IMR-90 (cell line): ENCODE measurements around the gene CDH13. TPM values are rescaled to one million over a fixed set of nuclear protein-coding genes. Genes with fewer than 3 reads are reported as not detected.

Experiments
- ATAC-seq: fragments of 200-7000 bp; cut with Tn5 transposase; 2 replicates; pipeline ENCODE4 v1.9.1; 2020; ENCODE audit warnings: low read depth, mild to moderate bottlenecking, moderate library complexity
- BruUV-seq: library from RNA; stranded (reverse); fragments of 400-500 nt; replicated peaks from 2 replicates; lab custom pipeline; 2021; lab: Mats Ljungman, UMichigan
- CTCF ChIA-PET: fragments of 300-600 bp; formaldehyde crosslinking; extraction: SDS; loops from one replicate; lab custom pipeline; 2021; ENCODE audit warnings: antibody characterized with exemption; lab: Yijun Ruan, JAX
- POLR2A ChIA-PET: fragments of 300-600 bp; sonication (Branson Sonifier 250); formaldehyde crosslinking; loops from one replicate; lab custom pipeline; 2022; ENCODE audit warnings: antibody characterized with exemption; ENCODE audit not compliant: unreplicated experiment; lab: Charles Lee
- DNase-seq: peaks from one replicate; pipeline ENCODE4 v3.0.0; 2013
- H2AFZ ChIP-seq: replicated peaks from 2 replicates; pipeline ENCODE3; 2013; ENCODE audit warnings: low read length, mild to moderate bottlenecking; ENCODE audit not compliant: poor library complexity
- H2AK5ac ChIP-seq: 2 replicates; pipeline ENCODE4 v1.6.1; 2013; ENCODE audit warnings: low read depth, low read length, inconsistent platforms
- H2AK9ac ChIP-seq: replicated peaks from 2 replicates; pipeline ENCODE3; 2013; ENCODE audit warnings: mild to moderate bottlenecking, low read depth, low read length, moderate library complexity; ENCODE audit not compliant: poor library complexity
- H2BK120ac ChIP-seq: 2 replicates; pipeline ENCODE4 v1.6.1; 2013; ENCODE audit warnings: low read depth, low read length, inconsistent platforms
- H2BK15ac ChIP-seq: 3 replicates; pipeline ENCODE4 v1.6.1; 2013; ENCODE audit warnings: low read depth, low read length, inconsistent platforms
- H2BK20ac ChIP-seq: 2 replicates; pipeline ENCODE4 v1.6.1; 2013; ENCODE audit warnings: low read depth, mild to moderate bottlenecking, inconsistent platforms, low read length, moderate library complexity
- H2BK5ac ChIP-seq: 2 replicates; pipeline ENCODE4 v1.6.1; 2013; ENCODE audit warnings: mild to moderate bottlenecking, low read depth, low read length, inconsistent platforms; ENCODE audit not compliant: poor library complexity, severe bottlenecking
- H3K14ac ChIP-seq: replicated peaks from 2 replicates; pipeline ENCODE4 v1.6.1; 2013; ENCODE audit warnings: low read depth, low read length, inconsistent platforms
- H3K18ac ChIP-seq: 2 replicates; pipeline ENCODE4 v1.6.1; 2013; ENCODE audit warnings: low read depth, low read length, control low read depth
- H3K23ac ChIP-seq: 2 replicates; pipeline ENCODE4 v1.6.1; 2013; ENCODE audit warnings: low read depth, low read length, inconsistent platforms
- H3K27ac ChIP-seq: 2 replicates; pipeline ENCODE4 v1.5.1; 2013; ENCODE audit warnings: mild to moderate bottlenecking, control low read depth, low read length; ENCODE audit not compliant: insufficient read depth
- H3K27me3 ChIP-seq: 2 replicates; pipeline ENCODE4 v1.6.1; 2013; ENCODE audit warnings: low read length; ENCODE audit not compliant: control insufficient read depth, insufficient read depth
- H3K36me3 ChIP-seq: 2 replicates; pipeline ENCODE4 v1.6.1; 2013; ENCODE audit warnings: low read length, mixed read lengths; ENCODE audit not compliant: control insufficient read depth, insufficient read depth
- H3K4ac ChIP-seq: 2 replicates; pipeline ENCODE4 v1.6.1; 2013; ENCODE audit warnings: low read depth, low read length, inconsistent platforms
- H3K4me1 ChIP-seq: 2 replicates; pipeline ENCODE4 v1.6.1; 2013; ENCODE audit warnings: low read length, mixed read lengths; ENCODE audit not compliant: control insufficient read depth, insufficient read depth
- H3K4me2 ChIP-seq: 2 replicates; pipeline ENCODE4 v1.6.1; 2013; ENCODE audit warnings: low read depth, mild to moderate bottlenecking, control low read depth, low read length, moderate library complexity
- H3K4me3 ChIP-seq: 2 replicates; pipeline ENCODE4 v1.5.1; 2013; ENCODE audit warnings: low read depth, mild to moderate bottlenecking, control low read depth, low read length, moderate library complexity; ENCODE audit not compliant: insufficient read depth
- H3K56ac ChIP-seq: 2 replicates; pipeline ENCODE4 v1.6.1; 2013; ENCODE audit warnings: low read length, inconsistent platforms; ENCODE audit not compliant: insufficient read depth; ENCODE audit errors: extremely low read depth
- H3K79me1 ChIP-seq, 2 experiments: 2 replicates each; pipeline ENCODE4 v1.6.1; 2013; ENCODE audit warnings: low read length in 2 of 2, inconsistent platforms in 1 of 2, low read depth in 1 of 2
- H3K9ac ChIP-seq: 2 replicates; pipeline ENCODE4 v1.6.1; 2013; ENCODE audit warnings: low read depth, low read length, control low read depth
- H3K9me1 ChIP-seq: 2 replicates; pipeline ENCODE4 v1.6.1; 2013; ENCODE audit warnings: low read length, inconsistent platforms; ENCODE audit not compliant: insufficient read depth
- H3K9me3 ChIP-seq: 2 replicates; pipeline ENCODE4 v1.6.1; 2013; ENCODE audit warnings: low read length; ENCODE audit not compliant: control insufficient read depth, insufficient read depth
- H4K20me1 ChIP-seq: 2 replicates; pipeline ENCODE4 v1.6.1; 2013; ENCODE audit warnings: low read length, inconsistent platforms; ENCODE audit not compliant: insufficient read depth
- H4K5ac ChIP-seq: 2 replicates; pipeline ENCODE4 v1.6.1; 2013; ENCODE audit warnings: mild to moderate bottlenecking, low read depth, low read length, control low read depth
- H4K8ac ChIP-seq, 2 experiments: 2 replicates each; pipeline ENCODE4 v1.6.1; 2013; ENCODE audit warnings: low read depth in 2 of 2, low read length in 2 of 2, control low read depth in 1 of 2, inconsistent platforms in 1 of 2
- H4K91ac ChIP-seq: 2 replicates; pipeline ENCODE4 v1.6.1; 2013; ENCODE audit warnings: low read depth, low read length, inconsistent platforms; ENCODE audit not compliant: insufficient read depth
- BHLHE40 ChIP-seq: fragments of 150-350 bp; IDR thresholded peaks from 2 replicates; pipeline ENCODE4 v1.6.1; 2016; ENCODE audit warnings: mild to moderate bottlenecking, low read depth, low read length
- CEBPB ChIP-seq: IDR thresholded peaks from 2 replicates; pipeline ENCODE4 v1.6.1; 2012; ENCODE audit warnings: low read depth, low read length, improper control_type of control experiment
- CHD1 ChIP-seq: IDR thresholded peaks from 2 replicates; pipeline ENCODE4 v1.6.1; 2012; ENCODE audit warnings: low read depth, low read length, improper control_type of control experiment
- ELK1 ChIP-seq: fragments of 150-350 bp; IDR thresholded peaks from 2 replicates; pipeline ENCODE4 v1.6.1; 2016; ENCODE audit warnings: low read depth, mild to moderate bottlenecking, low read length, moderate library complexity, borderline replicate concordance
- FOS ChIP-seq: fragments of 150-350 bp; IDR thresholded peaks from 2 replicates; pipeline ENCODE4 v1.6.1; 2016; ENCODE audit warnings: low read depth, low read length
- MAFK ChIP-seq: IDR thresholded peaks from 2 replicates; pipeline ENCODE4 v1.6.1; 2012; ENCODE audit warnings: low read depth, low read length, improper control_type of control experiment
- MAZ ChIP-seq: IDR thresholded peaks from 2 replicates; pipeline ENCODE4 v1.6.1; 2012; ENCODE audit warnings: low read depth, mild to moderate bottlenecking, low read length, improper control_type of control experiment, moderate library complexity, borderline replicate concordance
- MXI1 ChIP-seq: IDR thresholded peaks from 2 replicates; pipeline ENCODE4 v1.6.1; 2012; ENCODE audit warnings: low read depth, mild to moderate bottlenecking, low read length, moderate library complexity, borderline replicate concordance
- NFE2L2 ChIP-seq: fragments of 150-350 bp; IDR thresholded peaks from 2 replicates; pipeline ENCODE4 v1.6.1; 2016; ENCODE audit warnings: low read depth, mild to moderate bottlenecking, low read length
- POLR2A ChIP-seq: IDR thresholded peaks from 2 replicates; pipeline ENCODE4 v1.6.1; 2012; ENCODE audit warnings: mild to moderate bottlenecking, low read depth, low read length
- RAD21 ChIP-seq: IDR thresholded peaks from 2 replicates; pipeline ENCODE4 v1.6.1; 2012; ENCODE audit warnings: low read length, improper control_type of control experiment
- RCOR1 ChIP-seq: IDR thresholded peaks from 2 replicates; pipeline ENCODE4 v1.6.1; 2012; ENCODE audit warnings: mild to moderate bottlenecking, low read length, improper control_type of control experiment; ENCODE audit not compliant: insufficient replicate concordance
- RFX5 ChIP-seq: IDR thresholded peaks from 2 replicates; pipeline ENCODE4 v1.8.0; 2012; ENCODE audit warnings: low read depth, mild to moderate bottlenecking, low read length, moderate library complexity
- SMC3 ChIP-seq: fragments of 150-350 bp; IDR thresholded peaks from 2 replicates; pipeline ENCODE4 v1.6.1; 2016; ENCODE audit warnings: low read depth, mild to moderate bottlenecking, antibody characterized with exemption, low read length, moderate library complexity
- WGBS, 2 experiments: methylation state at CpG; one replicate each; pipeline versions ENCODE4 v1.1.5 to v1.1.7; 2013; ENCODE audit warnings: missing lambda C conversion rate in 2 of 2; ENCODE audit not compliant: insufficient read length in 1 of 2; ENCODE audit errors: extremely low coverage in 2 of 2; 5-methylcytosine and 5-hydroxymethylcytosine counted together
- dilution Hi-C: fragments of 300-500 bp; cut with HindIII; formaldehyde crosslinking; loops from one replicate; pipeline ENCODE4 v1.14.3; 2018; ENCODE audit warnings: low sequenced_read_pairs; ENCODE audit not compliant: unreplicated experiment
- in situ Hi-C: fragments of 300-500 bp; cut with MboI; formaldehyde crosslinking; loops from 3 replicates; pipeline ENCODE4 v1.14.3; 2019; ENCODE audit warnings: low sequenced_read_pairs, inconsistent platforms, mixed read lengths
- intact Hi-C: fragments of 100-400 bp; cut with micrococcal nuclease; formaldehyde crosslinking; loops from 2 replicates; pipeline ENCODE4 v1.10.0; 2022
- polyA plus RNA-seq, 3 experiments: library from polyadenylated mRNA; depleted of rRNA; stranded (reverse); fragments of >200 nt; gene quantifications; 2 replicates each; pipeline ENCODE4 v1.2.3, GENCODE V29; 2012; ENCODE audit warnings: low replicate concordance in 1 of 3
- total RNA-seq: library from RNA; depleted of rRNA; stranded (reverse); fragments of >200 nt; gene quantifications from 2 replicates; pipeline ENCODE4 v1.2.3, GENCODE V29; 2012
- TF ChIP-seq, protein P1 (sequence below): conservative IDR thresholded peaks from 2 replicates; pipeline ENCODE4 v1.5.1; 2012; ENCODE audit warnings: mild to moderate bottlenecking, low read depth, low read length, improper control_type of control experiment
- TF ChIP-seq, protein P2 (sequence below): fragments of 150-350 bp; IDR thresholded peaks from 2 replicates; pipeline ENCODE4 v1.6.1; 2017; ENCODE audit warnings: mild to moderate bottlenecking, antibody characterized with exemption, low read length, low read depth

Gene CDH13
- total and polyA plus RNA-seq, 2 of the 4 experiments (the other 2 are of a cell fraction): 61.6 to 74.7 TPM

GRCh38 chr16:83205896-83206295, 579.1 kb downstream of the CDH13 start:
- Histone ChIP-seq H3K9me3 (no peaks in the 10 kb centered on the region), H2BK20ac (no peak overlapping the region), H4K91ac (no peak overlapping the region), H3K14ac (no peak overlapping the region), H2BK5ac (no peak overlapping the region), H3K18ac (no peak overlapping the region), H2BK120ac (no peak overlapping the region), H3K56ac (no peak overlapping the region), H3K4ac (no peak overlapping the region), H3K27ac (no peak overlapping the region), H3K27me3 (no peaks in the 10 kb centered on the region), H2AFZ (no peak overlapping the region), H3K36me3 (no peaks in the 10 kb centered on the region), H2AK5ac (no peak overlapping the region), H2AK9ac (no peak overlapping the region), H3K9me1 (no peaks in the 10 kb centered on the region; the same call in 1 of the 2 replicates), H3K23ac (no peak overlapping the region), H3K4me3 (no peak overlapping the region), H3K79me1 (no peaks in the 10 kb centered on the region), H3K9ac (no peak overlapping the region), H2BK15ac (no peak overlapping the region), H4K20me1 (no peaks in the 10 kb centered on the region), H4K5ac (no peak overlapping the region), H4K8ac (no peak overlapping the region), H3K4me2 (no peak overlapping the region), H3K4me1 (no peaks in the 10 kb centered on the region)
- BruUV-seq: no TSS peak
- intact Hi-C loops (no loop called here), in situ Hi-C loops (loop anchor here (10.0 kb wide), 1 partner anchor 601 kb away; no protein-coding TSS in a partner anchor), dilution Hi-C loops (no loop called here)
- CTCF ChIA-PET: no interaction called here
- TF ChIP-seq CHD1 (no peak), NFE2L2 (no peak), FOS (no peak), SMC3 (no peak), RCOR1 (no peak), RFX5 (no peak), RAD21 (no peak), MAZ (no peak), MAFK (no peak), POLR2A (no peak), ELK1 (no peak), CEBPB (no peak), BHLHE40 (no peak), MXI1 (no peak)
- TF ChIP-seq, protein P1, sequence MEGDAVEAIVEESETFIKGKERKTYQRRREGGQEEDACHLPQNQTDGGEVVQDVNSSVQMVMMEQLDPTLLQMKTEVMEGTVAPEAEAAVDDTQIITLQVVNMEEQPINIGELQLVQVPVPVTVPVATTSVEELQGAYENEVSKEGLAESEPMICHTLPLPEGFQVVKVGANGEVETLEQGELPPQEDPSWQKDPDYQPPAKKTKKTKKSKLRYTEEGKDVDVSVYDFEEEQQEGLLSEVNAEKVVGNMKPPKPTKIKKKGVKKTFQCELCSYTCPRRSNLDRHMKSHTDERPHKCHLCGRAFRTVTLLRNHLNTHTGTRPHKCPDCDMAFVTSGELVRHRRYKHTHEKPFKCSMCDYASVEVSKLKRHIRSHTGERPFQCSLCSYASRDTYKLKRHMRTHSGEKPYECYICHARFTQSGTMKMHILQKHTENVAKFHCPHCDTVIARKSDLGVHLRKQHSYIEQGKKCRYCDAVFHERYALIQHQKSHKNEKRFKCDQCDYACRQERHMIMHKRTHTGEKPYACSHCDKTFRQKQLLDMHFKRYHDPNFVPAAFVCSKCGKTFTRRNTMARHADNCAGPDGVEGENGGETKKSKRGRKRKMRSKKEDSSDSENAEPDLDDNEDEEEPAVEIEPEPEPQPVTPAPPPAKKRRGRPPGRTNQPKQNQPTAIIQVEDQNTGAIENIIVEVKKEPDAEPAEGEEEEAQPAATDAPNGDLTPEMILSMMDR: no peak
- TF ChIP-seq, protein P2, sequence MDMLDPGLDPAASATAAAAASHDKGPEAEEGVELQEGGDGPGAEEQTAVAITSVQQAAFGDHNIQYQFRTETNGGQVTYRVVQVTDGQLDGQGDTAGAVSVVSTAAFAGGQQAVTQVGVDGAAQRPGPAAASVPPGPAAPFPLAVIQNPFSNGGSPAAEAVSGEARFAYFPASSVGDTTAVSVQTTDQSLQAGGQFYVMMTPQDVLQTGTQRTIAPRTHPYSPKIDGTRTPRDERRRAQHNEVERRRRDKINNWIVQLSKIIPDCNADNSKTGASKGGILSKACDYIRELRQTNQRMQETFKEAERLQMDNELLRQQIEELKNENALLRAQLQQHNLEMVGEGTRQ: no peak
- ATAC-seq (no peak), DNase-seq (no peak)
- WGBS, 2 experiments: 93% methylated on average over 2 of the region's 6 CpGs; no CpG with 5 or more reads in 1 of the 2 experiments
- POLR2A ChIA-PET: no interaction called here
